HG03108 (cell line): Measurements from ENCODE around the gene KRT82.
"Not testable (repeated sequence)": the region's sequence is repeated elsewhere in the genome, so short reads cannot be mapped to it uniquely, and the experiment has no call there.

Source experiments
- ATAC-seq: cut with Tn5 transposase; IDR thresholded peaks from one replicate; pipeline ENCODE4 v1.9.1; 2021; ENCODE audit warnings: moderate library complexity; ENCODE audit not compliant: unreplicated experiment

KRT82 gene

DNA sequence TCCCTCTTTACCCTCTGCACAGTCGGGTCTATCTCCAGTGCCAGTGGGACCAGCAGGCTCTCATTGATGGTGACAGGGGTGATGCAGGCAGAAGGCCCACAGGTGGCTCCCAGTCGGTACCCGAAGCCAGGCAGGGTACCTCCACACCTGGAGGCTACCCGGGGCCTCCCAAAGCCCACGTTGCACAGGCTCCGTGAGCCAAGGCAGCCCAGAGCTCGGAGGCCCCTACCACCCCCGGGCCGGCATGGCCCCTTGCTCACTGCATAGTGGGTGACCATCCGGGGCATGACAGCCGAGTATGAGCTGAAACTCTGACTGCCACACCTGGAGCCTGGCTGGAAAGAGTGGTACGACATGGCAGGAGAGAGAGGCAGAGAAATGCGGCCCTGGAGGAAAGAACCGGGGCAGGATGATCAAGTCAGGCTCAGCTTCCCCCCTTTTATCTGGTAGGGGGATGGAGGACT is at the start of gene KRT82:
Gene KRT82 (minus strand): TSS at position 414 of the 464 bp plus-strand sequence. CDS start 58 bp downstream, at position 356.
- no peak for ATAC-seq

DNA sequence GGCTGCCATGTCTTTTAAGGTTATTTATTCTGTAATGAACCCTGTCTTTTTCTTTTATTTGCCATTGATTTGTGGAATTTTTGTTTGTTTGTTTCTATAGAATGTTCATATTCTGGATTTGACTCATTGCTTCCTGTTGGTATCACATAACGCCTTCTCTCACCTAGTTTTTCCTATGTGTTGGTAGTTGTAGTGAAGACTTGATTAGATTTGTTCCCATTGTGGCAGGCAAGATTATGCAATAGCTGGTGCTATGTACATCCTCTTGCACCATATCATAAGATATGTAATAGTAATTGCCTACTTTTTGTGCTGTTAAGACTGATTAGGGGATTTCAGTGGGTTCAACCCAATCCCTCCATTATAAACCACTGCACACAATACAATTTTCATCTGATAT is 49.7 kb upstream of the KRT82 start:
- no peak for ATAC-seq

DNA sequence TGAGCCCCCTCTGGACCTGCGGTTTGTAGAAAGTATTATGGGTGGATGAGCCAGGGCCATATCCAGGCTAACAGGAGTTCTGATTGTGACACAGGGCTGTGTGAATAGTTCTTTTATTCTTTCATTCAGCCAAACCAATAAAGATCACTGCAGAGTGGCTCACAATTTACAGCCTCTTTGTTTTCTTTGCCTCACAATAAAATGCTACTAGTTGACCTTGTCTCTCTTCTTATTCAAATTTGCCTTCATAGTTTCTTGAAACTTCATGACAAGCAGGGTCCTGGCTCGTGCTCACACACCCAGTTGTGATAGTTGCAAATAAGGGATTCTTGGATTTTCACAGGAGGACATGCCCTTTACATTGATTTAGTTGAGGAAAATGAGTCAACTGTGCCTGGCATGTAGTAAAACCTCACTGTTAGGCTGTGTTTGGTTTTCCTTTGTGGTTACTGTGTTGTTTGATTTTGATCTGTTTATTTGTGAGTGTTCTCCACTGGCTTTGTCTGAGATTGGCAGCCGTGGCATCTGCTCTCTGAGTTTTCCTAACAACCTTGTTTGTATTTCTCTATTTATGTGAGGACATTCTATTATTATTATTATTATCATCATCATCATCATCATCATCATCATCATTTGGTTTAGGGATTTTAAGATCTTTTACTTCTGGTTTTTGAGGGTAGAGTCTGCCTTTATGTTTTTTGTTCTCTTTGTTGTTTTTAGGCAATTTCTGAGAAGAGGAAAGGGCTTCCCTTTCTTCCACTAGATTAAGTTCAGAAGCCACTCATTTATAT is 48.5 kb upstream of the KRT82 start:
- no peak for ATAC-seq

DNA sequence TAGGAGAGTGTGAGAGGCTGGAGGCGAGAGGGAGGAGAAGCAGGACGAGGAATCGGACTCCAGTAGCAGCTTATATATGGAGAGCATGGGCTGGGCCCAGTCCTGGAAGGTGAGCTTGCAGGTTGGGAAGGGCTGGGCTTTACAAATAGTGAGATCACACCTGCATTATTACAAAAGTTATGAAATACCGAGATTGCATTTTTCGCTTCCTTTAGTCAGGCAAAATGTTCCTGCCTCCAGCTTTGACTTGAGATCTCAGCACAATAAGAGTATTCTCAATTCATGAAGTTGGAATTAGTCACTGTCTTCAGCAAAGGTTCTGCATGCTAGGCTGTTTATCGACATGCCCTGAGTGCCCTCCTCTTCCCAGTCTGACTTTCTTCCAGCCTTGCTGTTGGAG is 46.0 kb upstream of the KRT82 start, which contains the start of gene KRT6B:
Gene KRT6B (minus strand): TSS at position 46 of the 400 bp plus-strand sequence. CDS start 68 bp downstream, outside the sequence.
- no peak for ATAC-seq

DNA sequence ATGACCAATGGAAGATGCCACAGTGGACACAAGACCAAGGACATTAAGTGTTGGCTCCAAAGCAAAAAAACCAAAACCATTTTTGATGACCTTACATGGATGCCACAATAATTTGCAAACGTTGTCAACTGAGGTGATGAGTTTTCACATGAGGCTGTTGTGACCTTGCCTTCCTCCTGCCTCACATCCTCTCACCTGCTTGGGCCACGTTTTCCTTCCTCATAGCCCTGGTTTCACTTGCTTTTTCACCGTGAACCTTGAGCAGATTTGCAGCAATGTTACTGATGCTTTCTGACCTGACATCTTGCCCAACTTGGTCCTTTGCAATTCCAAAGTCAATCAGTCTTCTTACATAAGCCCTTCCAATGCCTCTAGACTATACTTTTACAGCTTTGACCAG is 42.1 kb upstream of the KRT82 start:
- no peak for ATAC-seq

DNA sequence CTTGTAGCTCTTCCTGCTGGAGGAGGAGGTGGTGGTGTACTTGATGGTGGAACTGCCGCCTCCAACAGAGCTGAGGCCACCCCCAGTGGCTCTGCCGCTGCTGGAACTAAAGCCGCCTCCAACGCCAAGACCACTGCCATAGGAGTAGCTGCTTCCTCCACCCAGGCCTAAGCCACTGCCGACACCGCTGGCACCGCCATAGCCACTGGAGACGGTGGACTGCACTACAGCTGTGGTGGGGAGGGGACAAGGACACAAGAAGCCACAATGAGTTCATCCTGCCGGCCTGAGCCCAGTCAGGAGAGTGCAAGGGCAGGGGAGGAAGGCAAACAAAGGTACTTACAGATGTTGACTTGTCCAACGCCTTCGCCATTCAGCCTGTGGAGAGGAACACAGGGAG is 41.1 kb upstream of the KRT82 start:
- not testable (repeated sequence) for ATAC-seq

DNA sequence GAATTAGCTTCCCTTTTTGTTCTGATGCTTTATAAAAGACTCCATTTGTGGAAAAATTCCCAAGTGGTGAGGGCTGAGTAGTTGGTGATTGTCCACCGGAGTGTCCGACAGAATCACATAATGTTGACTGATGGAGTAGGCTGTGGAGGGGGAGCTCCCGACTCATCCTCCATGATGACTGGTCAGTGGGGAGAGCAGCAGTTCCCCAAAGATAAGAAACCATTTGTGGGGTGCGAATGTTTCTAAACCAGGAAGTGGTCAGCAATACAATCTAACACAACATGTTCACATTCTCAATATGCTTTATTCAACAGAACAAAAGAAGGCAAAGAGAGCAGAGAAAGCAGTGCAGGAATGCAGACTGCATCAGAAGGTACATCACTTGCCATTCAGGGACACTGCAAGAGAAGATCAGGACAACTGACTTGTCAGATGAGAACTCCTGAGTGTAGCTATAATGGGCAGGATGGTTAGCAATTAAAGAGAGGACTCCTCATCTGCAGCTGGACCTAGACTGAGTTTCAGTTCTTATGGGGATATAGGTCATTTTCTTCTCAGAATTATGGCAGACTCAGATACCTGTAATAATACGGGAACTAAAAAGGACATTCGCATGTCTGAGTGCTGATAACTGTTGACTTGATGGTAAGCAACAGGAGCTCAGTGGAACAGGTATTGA is 40.4 kb upstream of the KRT82 start:
- ATAC-seq: no peak

GRCh38 chr12:52445876-52446275 is 39.7 kb upstream of the KRT82 start:
- ATAC-seq: no peak

DNA sequence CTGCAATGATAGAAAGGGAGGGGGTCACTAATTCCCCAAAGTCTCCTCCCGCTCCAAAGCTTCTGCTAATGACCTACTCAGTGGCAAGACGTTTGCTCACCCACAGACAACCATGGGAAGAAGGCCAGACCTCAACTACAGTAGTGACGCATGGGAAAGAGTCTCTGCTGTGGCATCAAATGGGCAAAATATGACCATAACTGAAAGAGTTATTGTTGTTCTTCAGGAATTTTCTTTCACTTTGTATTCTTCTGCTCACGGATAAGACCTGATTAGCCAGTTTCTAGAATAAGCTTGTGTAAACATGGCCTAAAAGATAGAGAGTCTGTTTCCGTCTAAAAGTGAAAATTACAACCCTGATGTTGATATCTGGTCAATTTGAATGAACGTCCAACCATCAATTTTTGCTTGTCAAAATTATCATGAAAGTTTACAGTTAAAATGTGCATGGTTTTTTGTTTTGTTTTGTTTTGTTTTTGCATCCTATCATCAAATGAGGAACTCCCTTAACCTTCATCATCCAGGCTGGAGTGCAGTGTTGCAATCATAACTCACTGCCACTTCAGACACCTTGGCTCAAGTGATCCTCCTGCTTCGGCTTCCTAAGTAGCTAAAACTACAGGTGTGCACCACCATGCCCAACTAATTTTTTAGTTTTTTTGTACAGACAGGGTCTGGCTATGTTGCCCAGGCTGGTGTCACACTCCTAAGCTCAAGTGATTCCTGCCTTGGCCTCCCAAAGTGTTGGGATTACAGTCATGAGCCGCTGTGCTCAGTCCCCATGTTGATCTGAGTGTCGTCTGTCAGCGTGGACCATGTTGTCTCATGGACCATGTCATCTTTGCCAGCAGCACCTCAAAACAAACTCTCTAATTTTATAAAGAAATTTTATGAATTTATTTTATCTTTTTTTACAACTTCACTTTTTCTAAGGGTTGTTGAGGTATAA is 38.8 kb upstream of the KRT82 start:
- ATAC-seq: no peak

- ATAC-seq: no peak
Observed at GRCh38 chr12:52443966-52444365, 37.8 kb upstream of the KRT82 start.

DNA sequence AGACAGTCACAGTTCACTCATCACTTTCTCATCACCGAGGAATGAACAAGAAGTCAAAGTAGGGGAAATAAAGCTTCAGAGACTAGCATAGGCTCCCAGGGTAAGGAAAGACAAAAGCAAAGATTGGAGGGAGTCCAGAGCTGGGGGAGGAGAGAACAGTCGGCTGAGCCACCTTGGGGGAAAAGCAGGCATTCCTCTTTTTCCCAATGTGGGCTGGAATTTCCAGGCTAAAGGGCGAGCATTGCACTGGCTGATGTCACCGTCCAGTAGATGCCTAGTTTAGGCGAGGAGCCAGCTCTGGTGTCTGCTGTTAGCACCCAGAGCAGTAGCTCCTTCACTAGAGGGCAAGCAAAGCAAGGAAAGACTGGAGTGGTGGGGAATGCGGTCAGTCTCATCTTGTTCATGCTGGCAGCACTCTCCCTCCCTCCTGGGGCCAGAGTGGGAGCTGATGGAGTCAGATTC is 36.5 kb upstream of the KRT82 start:
- no peak for ATAC-seq

DNA sequence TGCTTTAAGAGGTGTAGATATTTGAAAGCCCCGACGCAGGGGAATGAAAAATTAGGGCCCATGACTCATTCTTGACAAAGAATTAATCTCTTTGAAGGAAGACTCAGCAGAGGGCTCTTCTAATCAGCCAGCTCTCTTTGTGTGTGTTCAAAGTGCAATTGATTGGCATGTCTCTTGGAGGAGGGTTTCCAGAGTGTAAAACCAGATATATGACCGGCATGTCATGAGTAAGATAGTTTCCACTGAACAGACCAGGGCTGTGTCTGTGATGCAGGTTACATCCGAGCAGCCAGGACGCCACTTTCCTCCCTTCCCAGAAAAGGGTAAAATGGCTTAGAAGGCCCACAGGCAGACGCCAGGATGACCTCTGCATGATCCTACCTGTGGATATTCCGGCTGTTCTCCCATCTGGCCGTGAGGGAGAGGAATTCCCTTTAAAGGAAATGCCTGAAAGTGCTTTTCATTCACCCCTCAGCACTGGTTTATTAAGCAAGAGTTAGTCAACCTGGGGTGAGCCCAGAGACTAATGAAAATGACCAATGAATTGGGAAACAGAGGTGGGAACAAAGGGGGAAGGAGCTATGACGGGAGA is 35.3 kb upstream of the KRT82 start:
- ATAC-seq: no peak

DNA sequence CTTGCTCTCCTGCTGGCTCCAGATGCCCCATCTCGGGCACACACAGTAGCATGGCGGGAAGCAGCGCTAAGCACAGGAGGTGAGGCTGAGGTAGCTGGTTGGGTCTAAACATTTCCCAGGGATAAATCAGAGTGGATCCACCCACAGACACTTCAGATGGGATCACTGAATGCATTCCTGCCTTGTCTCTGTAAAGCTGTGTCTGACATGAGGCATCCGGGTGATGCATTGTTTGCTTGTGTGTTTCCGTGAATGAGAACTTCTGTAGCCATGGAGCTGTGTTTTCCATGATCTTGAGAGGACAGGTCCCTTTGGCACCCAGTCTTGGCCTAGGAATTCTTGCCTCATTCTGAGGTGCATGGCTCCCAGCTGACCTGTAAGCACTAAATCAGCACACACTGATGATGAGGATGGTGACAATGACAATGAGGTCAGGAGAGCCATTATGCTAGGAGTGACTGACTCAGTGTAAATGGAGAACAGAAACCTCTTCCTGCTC is 34.7 kb upstream of the KRT82 start:
- no peak for ATAC-seq

DNA sequence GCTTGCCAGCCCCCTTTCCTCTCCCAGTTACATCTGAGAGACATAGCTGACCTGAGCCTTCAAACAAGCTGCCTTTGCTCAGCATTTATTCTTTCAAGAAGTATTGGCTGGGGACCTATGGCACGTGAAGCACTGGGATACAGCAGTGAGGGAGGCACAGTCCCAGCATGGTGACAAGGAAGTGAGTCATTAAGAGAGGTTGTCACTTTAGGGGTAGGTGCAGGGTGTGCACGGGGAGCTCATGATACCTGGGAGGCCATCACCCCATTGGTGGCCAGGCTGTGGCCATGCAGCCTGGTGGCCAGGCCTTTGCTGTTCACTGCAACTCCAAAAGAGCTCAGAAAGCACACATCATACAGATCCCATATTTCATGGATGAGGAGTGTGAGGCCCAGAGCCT is 33.7 kb upstream of the KRT82 start:
- no peak for ATAC-seq

DNA sequence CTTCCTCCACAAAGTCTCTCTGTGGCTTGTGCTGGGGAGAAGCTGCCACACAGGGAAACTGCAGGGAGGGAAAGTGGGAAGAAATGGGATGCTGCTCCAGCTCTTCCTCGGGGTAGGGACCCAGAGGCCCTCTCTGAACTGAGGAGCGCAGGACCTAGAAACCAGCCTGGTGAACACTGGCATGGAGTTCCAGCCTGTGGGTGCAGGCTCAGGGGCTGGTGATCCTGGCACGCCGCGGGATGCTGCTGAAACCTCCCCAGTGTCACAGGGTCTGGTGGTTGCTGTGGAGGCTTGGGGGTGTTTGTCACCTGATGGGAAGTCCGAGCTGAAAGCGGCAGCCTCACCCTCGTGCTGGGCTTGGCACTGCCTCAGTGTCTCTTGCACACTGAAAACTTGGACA is 33.3 kb upstream of the KRT82 start:
- ATAC-seq: no peak

DNA sequence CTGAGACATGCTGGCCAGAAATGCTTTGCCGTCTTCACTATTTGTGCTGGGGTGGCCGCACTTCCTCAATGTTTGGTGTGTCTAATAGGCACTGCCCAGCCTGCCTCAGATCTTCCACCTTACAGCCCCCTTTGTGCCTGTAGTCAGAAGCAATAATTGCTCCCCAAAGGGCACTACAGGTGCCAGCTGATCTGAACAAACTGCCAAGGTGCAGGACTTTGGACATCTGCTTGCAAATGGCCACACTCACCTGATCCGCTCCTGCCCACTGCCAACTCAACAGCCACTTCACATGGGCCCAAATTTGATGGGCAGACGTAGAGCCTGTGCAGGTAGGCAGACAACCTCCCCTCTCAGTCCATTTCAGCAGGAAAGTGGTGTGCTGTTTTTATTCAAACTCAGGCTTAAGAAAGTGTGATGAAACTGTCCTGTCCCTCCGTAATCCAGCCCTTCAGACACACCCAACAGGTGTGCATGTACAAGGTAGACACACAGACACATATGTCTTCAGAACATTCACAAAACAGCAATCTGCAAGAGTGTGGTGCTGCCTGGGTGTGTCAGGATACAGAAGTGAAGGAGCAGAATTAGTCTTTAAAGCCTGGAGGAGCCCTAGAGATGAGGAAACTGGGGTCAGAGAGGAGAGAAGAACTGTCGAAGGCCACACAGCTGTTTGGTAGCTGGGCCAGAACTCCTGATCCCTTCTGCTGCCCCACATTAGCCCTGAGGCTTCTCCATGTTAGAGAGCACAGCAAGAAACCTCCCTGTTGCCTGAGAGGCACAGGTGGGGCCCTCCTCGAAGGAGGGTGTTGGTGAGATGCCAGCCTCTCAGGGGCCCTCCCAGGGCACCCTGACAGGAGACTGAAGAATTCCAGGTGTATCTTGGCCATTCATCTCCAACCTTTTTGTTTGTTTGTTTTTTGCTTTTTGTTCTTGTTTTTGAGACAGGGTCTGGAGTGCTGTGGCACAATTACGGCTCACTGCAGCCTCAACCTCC is 32.5 kb upstream of the KRT82 start:
- ATAC-seq: no peak

- no peak for ATAC-seq
Observed at GRCh38 chr12:52437508-52437907, 31.4 kb upstream of the KRT82 start.

GRCh38 chr12:52436828-52437474 is 30.8 kb upstream of the KRT82 start:
- ATAC-seq: no peak
